Prostate gland (tissue), 2 donors: ENCODE data around the gene UBR3.

Source experiments
- CTCF ChIP-seq, 4 experiments: fragments of 200-600 bp in 2 of 4; fragments of 450-650 bp in 2 of 4; sonication (generic) in 2 of 4; IDR thresholded peaks; 1 replicate in 3 of 4; 2 replicates in 1 of 4; pipeline ENCODE4 v1.5.1; 2016 to 2019; ENCODE audit warnings: antibody characterized with exemption in 4 of 4, mild to moderate bottlenecking in 2 of 4, moderate library complexity in 2 of 4
- POLR2AphosphoS5 ChIP-seq: sonication (generic); formaldehyde crosslinking; IDR thresholded peaks from one replicate; pipeline ENCODE4 v1.6.1; 2017; ENCODE audit warnings: antibody characterized with exemption

- TF ChIP-seq CTCF (IDR thresholded peaks at IDR 0.05) = no peak
- no peak for TF ChIP-seq POLR2AphosphoS5
Measured at GRCh38 chr2:169900686-169901085, 73.4 kb downstream of the UBR3 start.
